GM12872 (cell line): ENCODE data around the gene RAMACL.

Experiments
- TF ChIP-seq, protein P1 (sequence below): IDR thresholded peaks from 3 replicates; pipeline ENCODE4 v1.5.1; 2011; ENCODE audit warnings: low read depth, mild to moderate bottlenecking, low read length, moderate library complexity; ENCODE audit not compliant: insufficient read depth

RAMACL gene

DNA sequence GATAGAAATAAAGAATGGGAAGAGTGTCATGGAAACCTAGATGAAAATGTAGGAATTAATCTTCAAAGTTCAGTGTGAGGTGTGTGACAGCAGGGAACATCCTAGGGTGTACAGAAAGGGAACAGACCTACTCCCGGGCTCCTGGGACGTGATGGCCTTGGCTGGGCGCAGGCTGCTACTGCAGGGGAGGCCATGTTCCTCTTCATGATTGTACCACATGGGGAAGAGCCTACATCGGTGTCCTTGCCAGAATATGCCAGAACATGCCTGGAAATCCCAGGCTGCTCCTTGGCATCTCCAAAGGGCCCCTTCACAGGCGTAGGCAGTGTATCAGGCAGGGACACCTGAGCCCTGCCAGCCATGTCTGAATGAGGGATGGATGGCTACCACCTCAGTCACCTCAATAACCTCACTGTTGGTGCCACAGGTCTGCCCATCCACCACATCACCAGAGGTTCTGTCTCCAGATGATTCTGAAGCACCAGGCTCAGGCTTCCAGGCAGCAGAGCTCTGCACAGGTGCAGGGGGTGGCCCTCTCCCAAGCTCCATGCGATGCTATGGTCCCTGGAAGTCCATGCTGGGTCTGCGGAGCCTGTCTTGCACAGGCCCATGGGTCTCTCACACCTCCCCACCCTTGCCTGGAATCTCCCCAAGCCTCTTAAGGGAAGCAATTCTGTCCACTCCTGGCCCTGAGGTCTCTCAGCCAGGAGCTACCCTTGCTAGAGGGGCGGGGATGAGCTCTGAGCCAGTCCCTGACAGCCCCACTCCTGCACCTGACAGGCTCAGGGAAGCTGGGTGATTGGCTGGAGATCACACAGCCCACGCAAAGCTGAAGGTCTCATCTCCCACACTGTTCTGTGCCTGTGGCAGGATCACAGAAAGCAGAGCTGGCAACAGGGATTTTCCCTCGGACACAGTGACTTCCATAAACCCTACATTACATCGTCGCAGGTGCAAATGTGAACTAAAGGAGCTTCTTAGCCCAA, 20.2 kb downstream of the RAMACL start:
- TF ChIP-seq, protein P1, sequence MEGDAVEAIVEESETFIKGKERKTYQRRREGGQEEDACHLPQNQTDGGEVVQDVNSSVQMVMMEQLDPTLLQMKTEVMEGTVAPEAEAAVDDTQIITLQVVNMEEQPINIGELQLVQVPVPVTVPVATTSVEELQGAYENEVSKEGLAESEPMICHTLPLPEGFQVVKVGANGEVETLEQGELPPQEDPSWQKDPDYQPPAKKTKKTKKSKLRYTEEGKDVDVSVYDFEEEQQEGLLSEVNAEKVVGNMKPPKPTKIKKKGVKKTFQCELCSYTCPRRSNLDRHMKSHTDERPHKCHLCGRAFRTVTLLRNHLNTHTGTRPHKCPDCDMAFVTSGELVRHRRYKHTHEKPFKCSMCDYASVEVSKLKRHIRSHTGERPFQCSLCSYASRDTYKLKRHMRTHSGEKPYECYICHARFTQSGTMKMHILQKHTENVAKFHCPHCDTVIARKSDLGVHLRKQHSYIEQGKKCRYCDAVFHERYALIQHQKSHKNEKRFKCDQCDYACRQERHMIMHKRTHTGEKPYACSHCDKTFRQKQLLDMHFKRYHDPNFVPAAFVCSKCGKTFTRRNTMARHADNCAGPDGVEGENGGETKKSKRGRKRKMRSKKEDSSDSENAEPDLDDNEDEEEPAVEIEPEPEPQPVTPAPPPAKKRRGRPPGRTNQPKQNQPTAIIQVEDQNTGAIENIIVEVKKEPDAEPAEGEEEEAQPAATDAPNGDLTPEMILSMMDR: no peak

DNA sequence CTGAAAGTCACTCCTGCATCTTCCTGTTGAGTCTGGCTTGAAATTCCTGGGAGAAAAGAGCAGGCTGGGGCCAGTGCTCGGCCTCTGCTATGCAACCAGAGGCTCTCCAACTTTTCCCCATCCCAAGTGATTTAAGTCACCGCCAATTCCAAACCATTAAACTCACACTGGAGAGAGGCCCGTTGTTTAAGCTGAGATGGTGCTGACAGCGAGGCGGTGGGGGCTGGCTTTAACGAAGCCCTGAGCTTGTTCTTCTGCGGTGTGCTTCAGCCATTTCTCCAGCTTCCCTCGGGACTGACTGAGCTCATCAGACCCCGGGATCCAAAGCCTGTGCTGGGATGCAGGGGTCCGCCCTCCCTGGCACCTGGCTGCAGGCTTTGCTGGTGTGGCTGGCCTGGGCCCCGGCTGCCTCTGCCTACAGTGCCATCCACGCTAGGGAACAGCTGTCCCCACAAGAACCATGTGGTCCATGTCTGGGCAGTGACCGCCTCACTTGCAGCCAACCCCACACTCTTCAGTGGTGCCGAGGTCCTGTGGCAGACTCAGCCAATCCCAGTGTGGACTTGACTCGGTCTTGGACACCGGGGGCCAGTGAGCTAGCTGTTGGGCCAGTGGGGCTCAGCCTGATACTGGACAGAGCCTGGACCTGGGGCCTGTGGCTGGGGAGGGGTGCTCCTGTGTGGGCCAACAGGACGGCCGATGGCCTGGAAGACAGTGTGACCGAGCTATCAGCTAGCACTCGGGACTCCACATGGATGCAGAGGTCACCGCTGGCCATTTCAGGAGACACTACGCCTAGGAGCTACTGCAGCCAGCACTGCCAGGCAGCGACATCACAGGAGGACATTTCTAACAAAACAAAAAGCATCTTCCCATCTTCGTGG, 21.2 kb downstream of the RAMACL start:
- TF ChIP-seq, protein P1: no peak

DNA sequence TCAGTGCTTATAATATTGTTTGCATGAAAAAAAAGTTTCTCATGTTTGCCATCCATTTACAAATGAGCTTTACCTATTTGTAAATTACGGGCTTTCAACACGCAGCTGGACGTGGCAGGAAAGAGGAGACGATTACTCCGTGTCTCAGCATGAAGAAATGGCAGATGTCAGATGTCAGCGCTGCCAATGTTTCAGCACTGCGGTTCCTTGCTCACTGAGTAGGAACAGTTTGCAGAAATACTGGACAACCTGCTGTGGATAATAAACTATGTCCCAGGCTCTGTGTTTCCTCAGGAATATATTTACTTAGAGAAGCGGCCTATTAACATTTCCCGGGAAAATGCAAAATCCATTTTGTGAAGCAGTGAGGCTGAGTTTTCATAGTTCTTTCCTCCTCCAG, 22.7 kb downstream of the RAMACL start:
- TF ChIP-seq, protein P1: no peak

- TF ChIP-seq, protein P1: no peak
Observed at GRCh38 chr6:166563200-166563599, 23.3 kb downstream of the RAMACL start.

DNA sequence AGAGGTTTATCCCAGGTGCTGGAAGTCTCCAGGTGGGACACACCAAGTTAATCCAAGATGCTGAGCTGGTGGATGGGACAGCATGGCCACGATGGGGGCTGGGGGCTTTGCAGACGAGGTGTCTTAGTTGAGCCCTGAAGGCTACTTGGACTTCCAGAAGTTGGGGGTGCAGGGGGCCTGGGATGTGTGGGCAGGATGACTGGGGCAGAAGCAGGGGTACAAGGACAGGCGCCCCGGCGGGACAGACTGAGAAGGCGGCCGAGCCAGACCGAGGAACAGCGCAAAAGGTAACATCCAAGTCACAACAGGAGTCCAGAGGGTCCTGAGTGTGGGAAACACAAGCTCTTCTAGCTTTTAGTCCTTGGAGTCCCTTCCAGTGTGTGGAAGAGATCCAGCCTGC, 23.8 kb downstream of the RAMACL start:
- TF ChIP-seq, protein P1: no peak

GRCh38 chr6:166561771-166562359, 24.6 kb downstream of the RAMACL start:
- TF ChIP-seq, protein P1: no peak

DNA sequence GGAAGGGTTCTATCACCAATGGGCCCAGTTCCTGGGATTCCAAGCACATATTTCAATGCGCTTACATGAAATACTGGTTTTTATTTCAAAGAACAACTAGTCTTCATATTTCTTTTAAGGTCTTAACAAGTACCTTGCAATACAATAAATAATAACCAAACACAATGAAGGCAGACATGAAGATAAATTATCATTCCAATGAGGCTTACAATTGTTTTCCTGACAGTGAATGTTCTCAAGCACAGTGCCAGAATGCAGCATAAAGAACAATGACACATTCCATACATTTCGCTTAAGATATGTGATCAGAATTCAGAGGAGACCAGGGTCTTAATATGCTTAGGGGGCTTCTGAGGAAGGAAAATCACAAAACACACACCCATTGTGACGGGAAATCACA, 26.3 kb downstream of the RAMACL start:
- TF ChIP-seq, protein P1: no peak
